Loucy (cell line): ENCODE results near the gene MTMR3.

Experiments
- EZH2phosphoT487 ChIP-seq: fragments of 200-600 bp; IDR thresholded peaks from 2 replicates; pipeline ENCODE4 v1.6.1; 2018; ENCODE audit warnings: antibody characterized with exemption, mild to moderate bottlenecking, moderate library complexity, borderline replicate concordance
- TF ChIP-seq, protein P1 (sequence below): fragments of 200-600 bp; sonication (generic); conservative IDR thresholded peaks from 2 replicates; pipeline ENCODE4 v1.5.1; 2014; ENCODE audit warnings: mild to moderate bottlenecking, antibody characterized with exemption, low read length

DNA sequence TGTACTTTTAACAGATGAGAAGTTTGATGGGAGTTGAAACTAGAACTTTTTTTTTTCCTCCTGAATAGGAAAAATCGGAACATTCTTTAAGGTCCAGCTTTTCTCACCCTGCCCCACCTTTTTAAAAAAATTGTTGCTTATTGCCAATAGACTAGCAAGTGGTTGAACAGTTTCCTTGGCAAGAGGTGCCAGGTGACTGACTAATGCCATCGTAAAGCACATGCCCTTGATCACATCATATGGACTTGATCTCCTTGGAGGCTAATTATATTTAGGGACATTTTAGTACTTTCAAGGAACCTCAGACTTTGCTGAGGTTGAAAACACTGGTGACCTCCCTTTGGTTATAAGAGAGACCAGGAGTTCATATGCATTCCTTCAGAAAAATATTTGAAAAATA, 57.6 kb downstream of the MTMR3 start:
- no peak for TF ChIP-seq EZH2phosphoT487
- TF ChIP-seq, protein P1, sequence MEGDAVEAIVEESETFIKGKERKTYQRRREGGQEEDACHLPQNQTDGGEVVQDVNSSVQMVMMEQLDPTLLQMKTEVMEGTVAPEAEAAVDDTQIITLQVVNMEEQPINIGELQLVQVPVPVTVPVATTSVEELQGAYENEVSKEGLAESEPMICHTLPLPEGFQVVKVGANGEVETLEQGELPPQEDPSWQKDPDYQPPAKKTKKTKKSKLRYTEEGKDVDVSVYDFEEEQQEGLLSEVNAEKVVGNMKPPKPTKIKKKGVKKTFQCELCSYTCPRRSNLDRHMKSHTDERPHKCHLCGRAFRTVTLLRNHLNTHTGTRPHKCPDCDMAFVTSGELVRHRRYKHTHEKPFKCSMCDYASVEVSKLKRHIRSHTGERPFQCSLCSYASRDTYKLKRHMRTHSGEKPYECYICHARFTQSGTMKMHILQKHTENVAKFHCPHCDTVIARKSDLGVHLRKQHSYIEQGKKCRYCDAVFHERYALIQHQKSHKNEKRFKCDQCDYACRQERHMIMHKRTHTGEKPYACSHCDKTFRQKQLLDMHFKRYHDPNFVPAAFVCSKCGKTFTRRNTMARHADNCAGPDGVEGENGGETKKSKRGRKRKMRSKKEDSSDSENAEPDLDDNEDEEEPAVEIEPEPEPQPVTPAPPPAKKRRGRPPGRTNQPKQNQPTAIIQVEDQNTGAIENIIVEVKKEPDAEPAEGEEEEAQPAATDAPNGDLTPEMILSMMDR = no peak
